ENCODE measurements around the gene PRICKLE2.

- TF ChIP-seq GATA2 (IDR thresholded peaks at IDR 0.05; ENCODE audit: low read depth, low read length) (no peak), GATA3 (IDR thresholded peaks at IDR 0.05; ENCODE audit: low read depth, low read length) (no peak)
Measured at GRCh38 chr3:64049136-64049535, 176.1 kb downstream of the PRICKLE2 start.
